NCI-H460 (cell line): Measurements from ENCODE around the gene RAC2. TPM values are rescaled to one million over a fixed set of nuclear protein-coding genes. Genes with fewer than 3 reads are reported as not detected.
A peak's percentile ranks its signal among the peaks of the same experiment; 100 is the strongest.
"Not testable (repeated sequence)": the region's sequence is repeated elsewhere in the genome, so short reads cannot be mapped to it uniquely, and the experiment has no call there.

ENCODE experiments used
- DNase-seq: peaks from one replicate; pipeline ENCODE4 v3.0.0-alpha.2; 2016; ENCODE audit warnings: low read depth; ENCODE audit errors: extremely low read depth
- total RNA-seq: library from RNA; depleted of rRNA; stranded (reverse); fragments of >200 nt; shearing (Covaris generic); gene quantifications from 2 replicates; pipeline ENCODE4 v1.2.3, GENCODE V29; 2014

Gene RAC2
- total RNA-seq, 1 experiment from 2014 or later = 1.3 TPM

DNA sequence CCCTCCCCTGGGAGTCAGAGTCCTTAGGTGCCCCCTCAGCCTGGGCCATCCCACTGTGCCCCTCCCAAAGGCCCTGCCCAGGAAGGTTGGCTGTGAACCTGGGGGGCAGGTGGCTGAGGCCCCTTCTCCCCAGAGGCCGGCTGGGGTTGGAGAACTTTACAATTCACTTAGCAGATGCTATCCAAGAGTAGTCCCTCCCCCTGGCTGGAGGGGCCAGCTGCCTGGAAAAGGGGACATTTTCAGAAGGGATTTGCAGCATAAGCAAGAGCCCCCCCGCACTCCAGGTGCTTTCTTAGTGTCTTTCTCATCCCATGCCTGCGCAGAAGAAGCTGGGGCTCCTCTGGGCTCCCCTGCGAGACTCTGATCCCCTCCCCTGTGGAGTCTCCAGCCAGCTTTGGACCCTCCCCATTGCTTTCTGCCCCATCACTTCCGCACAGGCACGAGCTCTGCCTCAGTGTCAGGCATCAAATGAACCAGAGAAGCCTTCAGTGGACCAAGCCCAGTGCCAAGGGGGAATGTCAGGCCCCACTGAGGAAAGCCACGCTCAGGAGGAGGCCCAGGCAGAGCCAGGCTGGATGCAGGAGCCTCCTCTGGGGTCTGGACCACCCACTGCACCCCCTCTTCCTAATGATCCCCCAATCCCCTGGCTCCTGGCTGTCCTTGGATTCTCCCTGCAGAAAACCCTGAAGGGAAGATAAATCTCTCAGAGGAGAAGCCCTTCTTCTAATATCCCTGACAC lies 35.5 kb downstream of the RAC2 start:
- DNase-seq = no peak

DNA sequence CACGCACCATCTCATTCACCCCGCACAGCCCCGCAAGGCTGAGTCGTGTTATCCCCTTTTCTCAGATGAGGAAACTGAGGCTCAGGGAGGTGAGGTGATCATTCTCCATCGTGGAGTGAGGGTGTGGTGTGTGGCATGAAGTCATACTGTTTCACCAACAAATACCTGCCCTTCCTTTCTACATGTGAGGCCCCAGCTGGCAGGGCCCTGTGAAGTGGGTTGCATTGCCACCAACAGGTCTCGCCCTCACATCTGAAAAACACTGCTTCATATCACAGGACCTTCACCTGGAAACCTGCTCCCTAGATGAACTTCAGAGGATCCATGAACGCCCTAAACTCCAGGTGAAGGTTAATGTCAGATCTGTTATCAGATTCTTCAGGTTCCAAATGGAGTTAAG lies 36.1 kb downstream of the RAC2 start:
- no peak for DNase-seq

DNA sequence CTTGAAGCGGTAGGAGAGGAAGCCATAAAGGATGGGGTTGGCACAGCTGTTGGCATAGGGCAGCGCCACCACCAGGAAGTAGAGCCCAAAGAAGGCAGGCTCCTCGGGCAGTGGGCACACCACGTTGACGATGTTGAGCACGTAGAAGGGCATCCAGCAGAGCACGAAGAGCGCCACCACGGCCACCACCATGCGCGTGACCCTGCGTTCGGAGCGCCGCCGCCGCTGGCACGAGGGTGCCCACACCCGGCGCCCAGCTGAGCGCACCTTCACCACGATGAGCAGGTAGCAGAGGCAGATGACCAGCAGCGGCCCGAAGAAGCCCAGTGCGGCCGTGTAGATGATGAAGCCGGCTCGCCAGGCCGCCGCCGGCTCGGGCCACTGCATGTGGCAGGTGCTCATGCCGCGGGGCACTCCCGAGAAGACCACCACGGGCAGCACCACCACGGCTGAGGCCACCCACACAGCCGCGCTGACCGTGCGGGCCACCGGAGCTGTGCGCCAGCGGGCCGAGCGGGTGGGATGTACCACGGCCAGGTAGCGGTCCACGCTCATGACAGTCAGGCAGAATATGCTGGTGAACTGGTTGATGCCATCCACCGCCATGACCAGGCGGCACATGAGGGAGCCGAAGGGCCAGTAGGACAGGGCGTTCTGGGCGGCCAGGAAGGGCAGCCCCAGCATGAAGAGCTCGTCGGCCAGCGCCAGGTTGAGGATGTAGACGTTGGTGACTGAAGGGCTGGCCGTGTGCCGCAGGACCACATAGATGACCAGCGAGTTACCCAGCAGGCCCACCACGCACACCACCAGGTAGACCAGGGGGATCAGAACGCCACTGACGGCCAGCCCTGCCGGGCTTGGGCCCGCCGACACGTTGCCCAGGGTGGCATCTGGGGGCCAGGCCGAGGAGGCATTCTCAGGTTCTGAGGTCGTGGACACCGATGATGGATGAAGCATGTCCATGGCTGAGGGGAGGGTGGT lies 36.9 kb downstream of the RAC2 start:
- DNase-seq = no peak

DNA sequence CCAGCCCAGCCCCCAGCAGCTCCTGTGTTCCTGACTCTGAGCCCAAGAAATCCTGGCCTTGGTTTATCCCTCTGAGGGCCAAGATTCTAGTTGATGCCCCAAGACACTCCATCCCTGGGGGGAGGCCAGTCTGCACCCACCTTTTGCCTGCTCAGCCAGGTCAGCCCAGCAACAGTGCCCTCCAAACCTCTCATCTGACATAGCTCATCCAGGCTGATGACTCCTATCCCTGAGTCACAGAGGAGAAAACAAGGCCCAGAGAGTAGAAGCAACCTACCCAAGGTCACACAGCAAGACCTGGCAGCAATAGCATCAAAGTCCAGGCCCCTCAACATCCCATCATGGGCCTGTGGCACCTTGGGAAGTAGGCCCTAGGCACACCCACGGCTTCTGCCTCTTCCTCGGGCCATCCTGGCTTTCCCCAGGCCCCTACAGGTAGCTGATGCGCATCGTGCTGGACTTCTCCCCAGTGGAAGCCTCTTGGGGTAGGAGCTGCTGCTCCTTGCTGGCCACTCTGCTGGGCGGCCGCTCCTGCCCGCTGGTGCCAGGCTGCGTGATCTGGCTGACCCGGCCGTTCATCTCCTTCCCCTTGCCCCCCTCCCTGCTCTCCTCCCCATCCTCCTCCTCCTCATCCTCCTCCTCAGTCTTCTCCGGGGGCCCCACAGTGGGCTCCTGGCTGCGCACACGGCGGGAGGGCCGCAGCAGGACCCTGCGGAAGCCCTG lies 37.8 kb downstream of the RAC2 start:
- DNase-seq = no peak

DNA sequence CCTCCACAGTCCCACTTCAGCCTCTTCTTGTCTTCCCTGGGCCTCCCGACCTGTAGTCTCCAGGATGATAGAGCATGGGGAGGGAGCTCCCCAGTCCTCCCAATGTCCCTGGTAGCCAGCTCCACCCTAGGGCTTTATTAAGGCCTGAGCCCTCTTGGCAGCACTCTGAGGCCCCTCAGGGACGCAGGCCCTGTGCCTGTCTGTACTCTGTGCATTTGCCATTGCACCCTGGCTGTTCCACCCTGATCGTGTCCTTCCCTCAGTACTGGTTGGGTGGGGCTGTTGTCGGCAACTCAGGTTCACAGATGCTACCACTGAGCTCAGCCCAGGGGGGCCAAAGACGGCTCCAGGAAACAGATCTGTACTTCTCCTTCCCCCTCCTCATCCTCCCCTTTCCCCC lies 39.0 kb downstream of the RAC2 start:
- no peak for DNase-seq

DNA sequence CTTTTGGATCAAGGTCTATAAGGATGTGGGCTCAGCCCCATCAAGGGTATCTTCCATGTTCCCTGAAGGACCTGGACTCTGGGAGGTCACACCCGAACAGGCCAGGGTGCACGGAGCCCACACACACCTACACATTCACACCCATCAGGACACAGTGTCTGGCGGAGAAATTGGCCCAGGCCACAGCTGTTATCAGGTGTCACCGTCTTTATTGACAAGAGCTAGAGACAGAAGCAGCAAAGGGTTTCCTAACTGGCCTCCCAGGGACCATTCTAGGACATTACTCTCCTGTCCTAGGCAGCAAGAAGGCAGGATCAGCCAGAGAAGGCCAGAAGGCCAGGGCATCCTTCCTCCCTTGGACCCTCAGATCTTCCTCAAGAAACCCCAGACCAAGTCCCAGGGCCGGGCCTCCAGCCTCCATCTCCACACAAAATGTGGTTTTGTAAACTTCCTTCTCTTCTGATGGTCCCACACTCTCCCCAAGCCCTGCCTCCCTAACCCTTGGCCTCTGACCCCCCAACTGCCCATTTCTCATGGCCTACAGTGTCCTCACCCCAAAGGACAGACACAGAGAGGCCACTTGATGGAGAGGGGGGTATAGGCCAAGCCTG lies 39.9 kb downstream of the RAC2 start:
- no peak for DNase-seq

DNA sequence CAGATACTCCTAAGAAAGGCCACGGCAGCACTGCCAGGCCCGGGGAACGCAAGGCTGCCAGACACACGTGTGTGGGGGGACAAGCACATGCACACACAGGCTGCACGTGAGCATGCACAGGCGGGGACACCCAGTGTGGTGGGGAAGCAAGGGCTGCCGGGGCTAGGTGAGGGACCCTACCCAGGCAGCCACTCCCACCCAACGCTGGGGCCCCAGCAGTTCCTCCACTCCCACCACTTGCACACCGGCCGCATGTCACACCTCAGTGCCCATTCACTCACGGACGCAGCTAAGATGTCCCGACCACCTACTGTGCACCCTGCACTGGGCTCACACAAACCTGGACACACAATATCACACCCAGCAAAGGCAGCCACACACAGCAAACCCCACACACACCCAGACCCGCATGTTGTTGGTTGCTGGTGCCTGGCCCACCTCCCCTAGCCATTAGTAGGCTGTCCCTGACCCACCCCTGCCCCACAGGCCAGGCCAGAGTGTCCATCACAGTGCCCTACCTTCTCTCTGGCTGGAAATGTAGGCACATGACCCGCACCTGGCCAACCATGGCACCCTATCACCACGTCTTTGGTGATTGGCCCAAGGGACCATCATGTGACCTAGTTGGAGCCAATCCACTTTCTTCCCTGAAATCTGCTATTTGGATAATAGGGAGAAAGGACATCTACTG lies 40.6 kb downstream of the RAC2 start:
- DNase-seq = no peak

DNA sequence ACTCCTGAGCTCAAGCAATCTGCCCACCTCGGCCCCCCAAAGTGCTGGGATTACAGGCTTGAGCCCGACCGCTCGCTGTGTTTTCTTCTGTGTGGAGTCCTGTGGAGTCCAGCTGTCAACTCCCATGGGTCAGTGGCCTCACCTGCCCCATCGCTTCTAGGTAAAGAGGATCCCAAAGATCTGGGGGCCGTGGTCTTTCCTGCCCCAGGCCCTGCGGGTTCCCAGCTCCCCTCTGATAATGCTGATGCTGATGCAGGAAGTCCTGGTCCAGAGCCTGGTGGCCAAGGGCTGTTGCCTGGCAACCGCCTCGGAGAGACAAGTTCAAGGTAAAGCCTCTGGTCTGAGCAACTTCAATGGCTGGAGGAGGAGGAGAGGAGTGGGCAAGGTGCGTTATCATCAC lies 41.4 kb downstream of the RAC2 start:
- DNase-seq = no peak

DNA sequence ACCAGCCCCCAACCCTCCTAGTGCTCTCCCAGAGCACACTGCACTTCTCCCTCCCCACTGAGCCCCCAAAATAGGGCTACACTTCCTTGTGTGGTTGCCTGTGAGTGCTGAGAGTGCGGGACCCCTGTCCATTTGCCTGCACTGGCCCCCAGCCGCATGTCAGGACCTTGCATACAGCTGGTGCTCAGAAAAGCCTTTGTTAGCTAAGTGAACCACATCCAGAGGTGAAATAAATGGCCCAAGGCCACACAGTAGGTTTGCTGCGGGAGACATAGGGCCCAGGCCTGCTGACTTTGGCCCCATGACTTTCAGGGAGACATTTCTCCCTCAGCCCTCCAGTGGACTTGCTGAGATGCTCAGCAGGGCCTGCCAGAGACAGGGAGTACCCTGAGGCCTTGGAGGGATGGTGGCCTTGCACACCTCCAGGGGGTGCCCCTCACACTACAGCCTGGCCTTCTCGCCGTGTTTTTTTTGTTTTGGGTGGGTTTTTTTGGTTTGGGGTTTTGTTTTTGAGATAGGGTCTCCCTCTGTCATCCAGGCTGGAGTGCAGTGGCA lies 42.0 kb downstream of the RAC2 start:
- DNase-seq = no peak

DNA sequence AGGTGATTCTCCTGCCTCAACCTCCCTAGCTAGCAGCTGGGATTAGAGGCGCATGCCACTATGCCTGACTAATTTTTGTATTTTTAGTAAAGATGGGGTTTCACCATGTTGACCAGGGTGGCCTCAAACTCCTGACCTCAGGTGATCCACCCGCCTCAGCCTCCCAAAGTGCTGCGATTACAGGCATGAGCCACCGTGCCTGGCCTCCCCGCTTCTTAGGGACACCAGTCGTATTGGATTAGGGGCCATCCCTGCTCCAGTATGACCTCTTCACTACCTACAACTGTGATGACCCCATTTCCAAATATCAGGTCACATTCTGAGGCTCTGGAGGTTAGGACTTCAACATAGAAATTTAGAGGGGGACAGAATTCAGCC lies 42.6 kb downstream of the RAC2 start:
- not testable (repeated sequence) for DNase-seq

DNA sequence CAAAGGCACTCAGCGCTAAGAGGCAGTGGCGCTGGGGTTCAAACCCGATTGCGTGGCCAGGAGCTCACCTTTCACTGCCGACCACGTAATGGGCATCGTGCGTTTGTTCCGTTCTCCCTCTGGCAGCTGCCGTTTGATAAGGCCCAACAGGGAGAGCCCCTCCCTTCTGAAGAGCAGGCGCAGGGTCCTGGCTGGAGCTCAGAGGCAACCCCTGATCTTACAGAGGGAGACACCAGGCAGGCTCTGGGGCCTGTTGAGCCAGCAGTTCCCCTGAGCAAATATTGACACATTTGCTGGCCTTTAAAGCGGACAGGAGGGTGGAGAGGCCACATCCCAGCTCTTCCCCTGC lies 44.3 kb downstream of the RAC2 start:
- no peak for DNase-seq

DNA sequence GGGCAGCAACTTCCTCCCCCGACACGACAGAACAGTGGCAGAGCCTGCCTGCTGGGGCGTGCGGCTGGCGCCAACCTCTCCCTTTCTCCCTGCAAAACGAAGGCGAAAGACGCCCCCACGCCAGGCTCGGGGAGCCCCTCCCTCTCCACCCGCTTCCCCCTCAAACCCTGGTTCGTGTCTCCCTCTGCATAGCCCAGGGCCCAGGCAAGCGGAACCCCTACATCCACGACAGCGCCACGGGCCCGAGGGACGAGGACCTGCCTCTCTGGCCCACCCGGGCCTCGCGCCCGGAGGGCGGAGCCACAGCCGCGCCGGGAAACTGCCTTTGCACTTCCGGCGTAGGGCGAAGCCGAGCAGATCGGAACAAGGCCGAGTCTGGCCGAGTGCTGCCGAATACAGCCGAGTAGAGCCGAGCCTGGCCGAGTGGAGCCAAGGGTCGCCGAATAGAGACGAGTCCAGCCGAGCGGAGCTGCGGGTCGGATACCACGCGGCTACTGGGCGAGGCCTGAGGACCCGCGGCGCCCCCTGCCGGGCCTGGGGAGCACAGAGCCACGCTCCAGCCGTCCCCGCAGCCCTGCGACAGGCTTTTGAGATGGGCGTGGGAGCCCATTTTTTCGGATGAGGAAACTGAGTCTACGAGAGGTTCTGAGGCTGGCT lies 44.8 kb downstream of the RAC2 start:
- DNase-seq = peak; percentile 94

DNA sequence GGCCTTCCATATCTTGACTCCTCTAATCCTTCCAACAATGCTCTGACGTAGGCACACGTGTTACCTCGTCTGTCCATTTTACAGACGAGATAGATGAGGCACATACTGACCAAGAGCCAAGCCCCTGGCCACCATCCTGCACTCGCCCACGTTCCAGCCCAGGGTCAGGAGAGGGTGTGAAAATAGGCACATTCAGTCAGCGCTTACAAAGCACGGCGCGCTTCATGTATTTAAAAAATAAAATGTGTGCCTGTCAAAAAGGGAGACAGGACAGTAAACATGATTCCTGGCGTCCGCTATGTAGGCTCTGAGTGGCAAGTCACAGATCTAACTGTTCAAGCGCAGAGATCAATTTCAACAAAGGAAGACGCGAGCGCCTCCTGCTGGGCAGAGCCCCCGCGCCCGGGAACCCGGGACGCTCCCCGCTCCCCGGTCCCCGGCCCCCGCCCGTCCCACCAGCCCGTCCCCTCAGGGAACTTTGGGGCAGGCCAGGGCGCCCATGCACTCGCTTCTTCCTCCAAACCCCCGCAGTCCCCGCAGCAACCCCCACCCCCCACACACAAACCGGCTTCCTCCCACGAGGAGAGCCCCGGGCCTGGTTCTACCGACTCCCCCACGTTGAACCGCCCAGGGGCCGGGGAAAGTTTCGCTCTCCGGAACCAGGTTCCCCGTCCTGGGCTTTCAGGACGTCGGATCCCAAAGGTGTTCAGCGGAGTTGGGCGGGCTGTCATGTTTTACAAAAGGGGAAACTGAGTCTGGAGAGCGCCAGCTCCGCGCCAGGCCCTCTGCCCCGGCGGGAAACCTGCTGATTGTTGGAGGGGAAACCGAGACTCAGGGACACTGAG lies 45.6 kb downstream of the RAC2 start:
- DNase-seq = peak; percentile 58

DNA sequence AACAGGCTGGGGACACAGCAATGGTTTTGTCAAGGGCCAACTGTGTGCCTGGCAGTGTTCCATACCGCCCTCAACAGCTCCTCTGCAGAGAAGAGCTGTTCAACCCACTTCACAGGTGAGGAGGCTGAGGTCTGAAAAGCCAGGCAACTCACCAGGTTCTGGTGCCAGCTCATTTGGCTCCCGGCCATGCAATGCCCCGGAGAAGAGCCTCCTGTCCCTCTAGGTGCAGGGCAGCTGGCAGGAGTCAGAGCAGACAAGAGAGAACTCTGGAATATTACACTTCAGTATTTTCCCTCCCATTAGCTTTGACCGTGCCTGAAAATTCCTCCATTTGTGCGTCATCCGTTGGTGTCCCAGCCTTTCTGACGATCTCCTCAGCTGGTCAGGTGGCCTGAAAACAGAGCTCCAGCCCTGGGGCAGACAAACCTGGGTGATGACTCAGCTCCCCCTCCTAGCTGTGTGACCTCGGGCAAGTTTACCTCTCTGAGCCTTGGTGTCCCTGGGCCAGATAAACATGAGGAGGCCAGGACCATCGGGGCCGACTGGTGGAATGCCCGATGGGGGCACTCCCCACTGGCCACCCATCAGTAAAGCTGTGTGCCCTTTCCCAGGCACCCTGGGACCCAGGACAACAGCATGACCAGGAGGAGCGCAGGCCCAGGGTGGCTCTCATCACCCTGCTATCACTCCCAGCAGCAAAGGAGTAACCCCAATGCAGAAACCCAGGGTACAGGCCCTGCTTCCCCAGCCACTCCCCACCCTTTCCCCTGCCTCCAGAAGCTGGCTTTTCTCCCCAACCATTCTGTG lies 46.4 kb downstream of the RAC2 start:
- DNase-seq = peak; percentile 47

DNA sequence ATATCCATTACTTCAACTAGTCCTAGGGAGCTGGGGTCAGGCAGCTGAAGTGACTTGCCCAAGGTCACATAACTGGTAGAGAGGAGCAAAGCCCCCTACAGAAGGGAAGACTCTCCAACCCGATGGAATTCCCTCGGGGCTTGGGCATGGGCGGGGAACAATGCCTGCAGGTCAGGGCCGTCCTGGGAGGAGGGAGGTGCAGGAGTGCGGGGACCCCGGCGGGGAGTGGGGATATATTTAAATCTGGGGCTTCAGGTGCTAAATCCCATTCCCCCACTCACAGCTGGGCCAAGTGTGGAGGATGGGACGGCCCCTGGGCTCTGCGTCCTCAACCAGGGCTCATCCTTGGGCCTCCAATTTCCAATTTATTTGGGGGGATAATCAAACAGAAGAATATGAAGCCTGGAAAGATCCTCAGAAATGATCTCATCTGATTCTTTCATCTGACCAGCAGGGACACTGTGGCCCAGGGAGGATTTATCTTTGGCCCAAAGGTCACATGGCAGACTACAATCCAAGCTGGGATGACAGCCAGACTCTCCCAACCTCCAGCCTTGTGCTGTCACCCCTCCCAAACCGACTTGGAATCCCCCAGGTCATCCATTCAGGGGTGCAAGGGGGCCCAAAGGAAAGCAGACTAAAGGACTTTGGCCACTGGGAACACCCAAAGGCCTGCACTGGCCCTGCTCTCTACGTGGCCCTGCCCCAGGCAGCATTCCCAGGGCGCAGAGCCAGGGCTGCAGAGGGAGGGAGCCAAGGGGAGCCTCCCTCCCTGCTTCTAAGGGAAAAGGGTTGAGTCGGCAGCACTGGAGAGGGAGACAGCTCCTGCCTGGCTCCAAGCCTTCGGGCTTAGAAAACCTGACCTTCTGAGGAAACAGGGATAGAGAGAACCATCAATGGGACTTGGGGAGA lies 47.3 kb downstream of the RAC2 start:
- peak; percentile 62 for DNase-seq

DNA sequence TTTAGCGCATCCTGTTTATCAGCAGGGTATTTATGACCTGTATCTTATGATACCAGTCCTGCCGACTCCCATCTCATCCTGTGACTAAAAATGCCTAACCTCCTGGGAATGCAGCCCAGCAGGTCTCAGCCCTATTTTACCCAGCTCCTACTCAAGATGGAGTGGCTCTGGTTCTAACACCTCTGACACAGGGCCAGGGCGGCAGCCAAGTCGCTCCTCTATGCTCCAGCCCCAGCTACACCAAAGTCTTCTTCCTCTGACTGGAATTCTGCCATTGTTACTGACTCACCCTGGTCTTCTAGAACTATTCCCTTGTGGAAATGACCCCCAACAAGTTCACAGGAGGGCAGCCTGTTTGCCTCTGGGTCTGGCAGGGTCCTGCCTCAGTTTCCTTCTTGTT lies 48.1 kb downstream of the RAC2 start:
- DNase-seq = no peak

DNA sequence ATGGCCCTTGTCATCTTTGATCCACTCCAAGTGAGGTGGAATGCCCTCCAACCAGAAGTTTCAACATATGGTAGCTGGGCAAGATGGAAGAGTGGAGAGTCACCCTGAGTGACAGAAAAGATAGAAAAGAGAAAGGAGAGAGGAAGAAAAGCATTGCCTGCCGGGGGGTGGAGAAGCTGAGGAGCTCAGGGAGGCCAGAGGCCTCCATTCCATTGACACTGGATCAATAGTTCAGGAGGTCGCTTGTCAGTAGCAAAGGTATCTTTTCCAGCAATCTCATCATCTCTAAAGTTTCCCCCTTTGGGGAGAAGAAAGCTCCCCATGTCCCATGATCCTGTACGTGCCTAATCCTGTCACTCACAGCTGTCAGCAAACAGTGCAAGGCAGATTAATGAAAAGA lies 49.3 kb downstream of the RAC2 start:
- no peak for DNase-seq
